ENCODE measurements around the gene HLA-DMA. TPM values are rescaled to one million over a fixed set of nuclear protein-coding genes. Genes with fewer than 3 reads are reported as not detected.

The HLA-DMA gene
- 0.43 and 1.0 TPM in 2 replicates for total RNA-seq

DNA sequence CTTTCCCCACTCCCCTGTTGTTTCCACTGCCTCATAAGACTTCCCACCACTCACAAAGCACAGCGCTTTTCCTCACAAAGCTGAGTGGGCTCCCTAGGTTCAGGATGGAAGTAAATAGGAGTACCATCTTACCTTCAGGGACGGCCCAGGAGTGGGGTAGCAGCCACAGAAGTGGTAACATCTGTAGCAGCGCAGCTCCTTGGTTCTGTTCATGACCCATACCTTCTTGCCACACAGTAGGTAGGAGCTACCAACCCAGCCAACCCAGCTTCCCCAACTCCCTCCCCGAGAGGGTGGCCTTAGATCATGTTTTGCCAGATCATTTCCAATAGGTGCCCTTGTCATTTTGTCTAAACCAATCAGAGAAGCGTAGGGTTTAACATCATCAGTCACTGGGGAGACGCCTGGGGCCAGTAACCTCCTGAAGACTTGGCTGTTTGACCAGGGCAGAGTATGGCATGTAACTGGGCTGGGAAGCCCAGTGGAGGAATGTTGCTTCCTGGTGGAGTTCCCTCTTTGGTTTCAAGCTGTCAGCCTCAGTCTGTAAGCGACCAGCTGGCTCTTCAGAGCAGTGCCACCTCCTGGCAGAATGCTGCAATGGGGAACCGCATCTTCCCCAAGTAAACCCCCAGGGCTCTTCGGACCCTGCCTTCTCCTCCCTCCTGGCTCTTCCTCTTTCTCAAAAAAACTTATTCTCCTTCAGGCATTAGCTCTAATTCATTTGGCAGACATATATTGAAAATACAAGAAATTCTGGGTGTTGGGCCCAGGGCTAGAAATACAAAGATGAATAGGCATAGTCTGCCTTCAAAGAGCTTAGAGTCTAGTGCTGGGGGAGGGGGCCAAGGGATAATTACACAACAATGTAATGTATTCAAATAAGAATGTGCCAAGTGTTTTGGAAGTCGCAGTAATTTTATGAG, at the start of gene HLA-DMA:
Gene HLA-DMA, minus strand, starts transcription at position 281 of the 923 bp plus-strand sequence. Its CDS starts 61 bp downstream, at position 220.

DNA sequence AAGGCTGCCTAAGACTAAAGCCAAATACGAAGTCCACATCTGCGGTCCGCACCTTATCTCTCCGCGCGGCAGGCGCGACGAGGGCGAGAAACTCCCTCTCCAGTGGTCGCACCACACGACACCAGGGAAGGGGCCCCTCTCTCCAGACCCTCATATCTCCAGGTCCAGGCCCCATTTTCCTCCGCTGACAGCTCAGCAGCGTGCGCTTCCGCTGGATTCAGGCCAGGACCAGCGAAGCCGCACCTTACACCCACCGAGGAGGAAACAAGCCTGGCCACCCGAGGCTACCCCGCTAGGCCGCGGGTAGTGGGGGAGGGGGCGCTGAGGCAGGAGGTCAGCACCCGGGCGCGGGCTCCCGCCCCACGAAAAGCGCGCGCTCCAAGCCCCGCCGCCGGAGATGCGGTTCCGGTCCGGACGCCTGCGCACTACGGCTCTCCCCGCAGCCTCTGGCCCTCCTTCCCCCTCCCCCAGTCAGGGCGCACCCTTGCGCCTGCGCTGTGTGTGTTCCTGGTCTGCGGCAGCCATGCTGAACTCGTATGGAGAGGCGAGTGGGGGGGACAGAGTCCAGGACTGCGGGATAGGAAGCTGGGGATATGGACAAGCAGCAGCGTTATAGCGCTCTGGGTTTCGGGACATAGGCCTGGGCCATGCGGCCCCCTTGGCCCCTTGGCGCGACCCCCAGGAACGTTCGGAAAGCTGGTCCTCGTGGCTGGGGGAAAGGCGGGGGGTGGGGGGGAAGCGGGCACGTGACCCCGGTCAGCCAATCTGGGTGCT, 15.4 kb upstream of the HLA-DMA start, which contains the start of gene BRD2:
Gene BRD2, plus strand, starts transcription at position 502 of the 774 bp plus-strand sequence. CDS start 4,305 bp downstream, outside the sequence.

GRCh38 chr6:32940656-32941213, 12.2 kb downstream of the HLA-DMA start, which contains the start of gene HLA-DMB:
HLA-DMB (minus strand) TSS chr6:32941028; CDS start chr6:32940807, 221 bp downstream.

Other genes with a start within 250 kb of the HLA-DMA start
- not detected in 2 replicates for gene HLA-DQA2, start 211.7 kb downstream of the HLA-DMA start, total RNA-seq
- gene HLA-DQB2, start 189.6 kb downstream of the HLA-DMA start, total RNA-seq = not detected in 2 replicates
- gene HLA-DOB, start 136.1 kb downstream of the HLA-DMA start, total RNA-seq = not detected in 2 replicates
- gene TAP2, start 114.4 kb downstream of the HLA-DMA start, total RNA-seq = 17.6 and 34.9 TPM in 2 replicates
- 66.2 and 77.1 TPM in 2 replicates for gene PSMB8, start 109.0 kb downstream of the HLA-DMA start, total RNA-seq
- 25.8 and 33.4 TPM in 2 replicates for gene TAP1, start 99.4 kb downstream of the HLA-DMA start, total RNA-seq
- 22.7 and 27.8 TPM in 2 replicates for gene PSMB9, start 98.9 kb downstream of the HLA-DMA start, total RNA-seq
- 0.22 and 0.34 TPM in 2 replicates for gene HLA-DMB, start 12.1 kb downstream of the HLA-DMA start, total RNA-seq
- gene BRD2, start 15.5 kb upstream of the HLA-DMA start, total RNA-seq = 48.1 and 59.9 TPM in 2 replicates
- not detected in 2 replicates for gene HLA-DOA, start 56.5 kb upstream of the HLA-DMA start, total RNA-seq
- gene HLA-DPA1, start 120.6 kb upstream of the HLA-DMA start, total RNA-seq = 4.6 and 6.9 TPM in 2 replicates
- 10.0 and 16.6 TPM in 2 replicates for gene HLA-DPB1, start 122.9 kb upstream of the HLA-DMA start, total RNA-seq
- 0.26 and 0.33 TPM in 2 replicates for gene COL11A2, start 239.4 kb upstream of the HLA-DMA start, total RNA-seq
- 19.8 and 24.4 TPM in 2 replicates for gene RXRB, start 247.6 kb upstream of the HLA-DMA start, total RNA-seq
- 86.5 and 115 TPM in 2 replicates for gene SLC39A7, start 247.8 kb upstream of the HLA-DMA start, total RNA-seq